ENCODE data around the gene MED8. TPM values are rescaled to one million over a fixed set of nuclear protein-coding genes. Genes with fewer than 3 reads are reported as not detected.

Gene MED8
- total RNA-seq, 4 donors from 2014 or later: 27.6 to 34.1 (median 32.0) TPM

DNA sequence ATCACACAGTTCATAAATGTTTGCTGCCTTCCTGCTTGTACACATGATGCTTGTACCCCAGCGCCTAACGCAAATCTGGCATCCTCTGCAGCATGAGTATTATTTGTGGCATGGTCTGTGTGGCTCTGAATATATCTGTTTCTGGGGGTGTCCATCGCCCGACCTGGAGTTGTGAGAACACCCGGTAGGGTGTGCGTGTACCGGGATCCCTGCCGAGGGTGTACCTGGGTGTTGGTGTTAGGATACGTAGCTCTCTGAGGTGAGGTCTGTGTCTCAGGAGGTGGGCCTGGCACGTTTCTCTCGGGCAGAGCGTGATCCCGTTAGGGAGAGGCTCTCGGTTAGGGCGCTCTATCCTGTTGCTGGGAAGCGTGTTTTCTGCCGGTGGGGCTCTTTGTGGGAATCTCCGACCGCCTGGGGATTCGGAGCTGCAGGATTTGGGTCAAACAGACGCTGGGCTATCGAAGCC is 41.2 kb downstream of the MED8 start:
- 80% methylated on average over 2 of the region's 22 CpGs for WGBS
- Histone ChIP-seq H3K9me3 (no peaks in the 10 kb centered on the region), H3K27me3 (no peaks in the 10 kb centered on the region), H3K4me3 (peak overlapping the region; percentile 62 to 73 (median 70)), H3K4me1 (peaks cover 22 to 44% (median 23%) of the 10 kb centered on the region in 4 donors), H3K36me3 (no peaks in the 10 kb centered on the region), H3K27ac (replicated peaks in 1 of 4) (peak overlapping the region; percentile 87 to 94 (median 90))
- intact Hi-C loops (cut with DNase I): loop anchor here (5.0 to 10.0 kb wide), 2 partner anchors 56 to 114 kb away; no protein-coding TSS in a partner anchor
- DNase-seq (ENCODE audit: extremely low spot score): no peak
- TF ChIP-seq, protein P1, sequence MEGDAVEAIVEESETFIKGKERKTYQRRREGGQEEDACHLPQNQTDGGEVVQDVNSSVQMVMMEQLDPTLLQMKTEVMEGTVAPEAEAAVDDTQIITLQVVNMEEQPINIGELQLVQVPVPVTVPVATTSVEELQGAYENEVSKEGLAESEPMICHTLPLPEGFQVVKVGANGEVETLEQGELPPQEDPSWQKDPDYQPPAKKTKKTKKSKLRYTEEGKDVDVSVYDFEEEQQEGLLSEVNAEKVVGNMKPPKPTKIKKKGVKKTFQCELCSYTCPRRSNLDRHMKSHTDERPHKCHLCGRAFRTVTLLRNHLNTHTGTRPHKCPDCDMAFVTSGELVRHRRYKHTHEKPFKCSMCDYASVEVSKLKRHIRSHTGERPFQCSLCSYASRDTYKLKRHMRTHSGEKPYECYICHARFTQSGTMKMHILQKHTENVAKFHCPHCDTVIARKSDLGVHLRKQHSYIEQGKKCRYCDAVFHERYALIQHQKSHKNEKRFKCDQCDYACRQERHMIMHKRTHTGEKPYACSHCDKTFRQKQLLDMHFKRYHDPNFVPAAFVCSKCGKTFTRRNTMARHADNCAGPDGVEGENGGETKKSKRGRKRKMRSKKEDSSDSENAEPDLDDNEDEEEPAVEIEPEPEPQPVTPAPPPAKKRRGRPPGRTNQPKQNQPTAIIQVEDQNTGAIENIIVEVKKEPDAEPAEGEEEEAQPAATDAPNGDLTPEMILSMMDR (IDR thresholded peaks at IDR 0.05): no peak

DNA sequence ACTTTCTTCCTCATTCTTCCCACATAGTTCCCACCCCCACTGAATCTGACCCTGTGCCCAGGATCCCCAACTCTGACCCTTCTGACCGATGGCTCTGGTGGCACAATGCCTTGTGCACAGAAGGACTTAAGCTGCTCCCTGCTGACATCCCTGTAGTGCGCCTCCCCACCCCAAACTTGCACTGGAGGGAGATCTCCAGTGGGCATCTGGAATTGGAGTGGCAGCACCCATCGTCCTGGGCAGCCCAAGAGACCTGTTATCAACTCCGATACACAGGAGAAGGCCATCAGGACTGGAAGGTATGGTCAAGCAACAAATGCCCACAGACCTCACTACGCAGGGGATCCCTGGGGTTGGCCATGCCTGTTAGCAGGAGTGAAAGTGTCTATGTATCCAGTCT is 43.0 kb downstream of the MED8 start:
- H3K27ac ChIP-seq (replicated peaks in 1 of 4): no peak overlapping the region
- intact Hi-C loops (cut with DNase I): loop anchor here (5.0 to 10.0 kb wide), 2 partner anchors 54 to 112 kb away; no protein-coding TSS in a partner anchor
- TF ChIP-seq EP300 (IDR thresholded peaks at IDR 0.05): no peak
- TF ChIP-seq, protein P1 (IDR thresholded peaks at IDR 0.05): no peak
- TF ChIP-seq POLR2A (IDR thresholded peaks at IDR 0.05; ENCODE audit: low read depth): no peak
- H3K27me3 ChIP-seq: no peaks in the 10 kb centered on the region
- no peaks in the 10 kb centered on the region for H3K9me3 ChIP-seq
- H3K36me3 ChIP-seq: no peaks in the 10 kb centered on the region
- no peak overlapping the region for H3K4me3 ChIP-seq
- 91% methylated on average over 5 of the region's 5 CpGs for WGBS
- H3K4me1 ChIP-seq: peaks cover 22 to 45% (median 23%) of the 10 kb centered on the region in 4 donors
- no peak for DNase-seq (ENCODE audit: extremely low spot score)

- H3K27ac ChIP-seq (replicated peaks in 1 of 4): no peak overlapping the region
- TF ChIP-seq, protein P1 (IDR thresholded peaks at IDR 0.05): no peak
- TF ChIP-seq EP300 (IDR thresholded peaks at IDR 0.05) (no peak), POLR2A (IDR thresholded peaks at IDR 0.05; ENCODE audit: low read depth) (no peak), POLR2AphosphoS5 (IDR thresholded peaks at IDR 0.05) (no peak)
- H3K27me3 ChIP-seq: no peaks in the 10 kb centered on the region
- DNase-seq (ENCODE audit: extremely low spot score): no peak
- WGBS: 65% methylated on average over 3 of the region's 3 CpGs
- intact Hi-C loops (cut with DNase I): loop anchor here (5.0 to 10.0 kb wide), 2 partner anchors 53 to 110 kb away; no protein-coding TSS in a partner anchor
- H3K4me3 ChIP-seq: no peak overlapping the region
- H3K36me3 ChIP-seq: no peaks in the 10 kb centered on the region
- no peaks in the 10 kb centered on the region for H3K9me3 ChIP-seq
- peaks cover 19 to 45% (median 21%) of the 10 kb centered on the region in 4 donors for H3K4me1 ChIP-seq
These were observed 44.5 kb downstream of the MED8 start for GRCh38 chr1:43345120-43345519.

GRCh38 chr1:43344267-43344850 is 45.2 kb downstream of the MED8 start:
- intact Hi-C loops (cut with DNase I): loop anchor here (10.0 kb wide), 1 partner anchor 110 kb away; no protein-coding TSS in a partner anchor
- no peak for DNase-seq (ENCODE audit: extremely low spot score)
- no peaks in the 10 kb centered on the region for H3K9me3 ChIP-seq
- WGBS: 67% methylated on average over 4 of the region's 4 CpGs
- no peak overlapping the region for H3K27ac ChIP-seq (replicated peaks in 1 of 4)
- TF ChIP-seq, protein P1 (IDR thresholded peaks at IDR 0.05): no peak
- TF ChIP-seq POLR2A (IDR thresholded peaks at IDR 0.05; ENCODE audit: low read depth): no peak
- TF ChIP-seq POLR2AphosphoS5 (IDR thresholded peaks at IDR 0.05): no peak
- TF ChIP-seq EP300 (IDR thresholded peaks at IDR 0.05): no peak
- no peaks in the 10 kb centered on the region for H3K36me3 ChIP-seq
- H3K27me3 ChIP-seq: no peaks in the 10 kb centered on the region
- no peak overlapping the region for H3K4me3 ChIP-seq
- peaks cover 12 to 39% (median 13%) of the 10 kb centered on the region in 4 donors for H3K4me1 ChIP-seq
